DOHH2 (cell line): Measurements from ENCODE around the gene FILIP1.
"Not testable (repeated sequence)": the region's sequence is repeated elsewhere in the genome, so short reads cannot be mapped to it uniquely, and the experiment has no call there.

ENCODE experiments used
- CTCF ChIP-seq: fragments of 200-600 bp; sonication (generic); IDR thresholded peaks from one replicate; pipeline ENCODE4 v1.5.1; 2014; ENCODE audit warnings: antibody characterized with exemption, mild to moderate bottlenecking, low read depth, low read length; ENCODE audit not compliant: poor library complexity, severe bottlenecking
- EZH2phosphoT487 ChIP-seq: fragments of 200-600 bp; sonication (generic); IDR thresholded peaks from 2 replicates; pipeline ENCODE4 v1.6.1; 2017; ENCODE audit warnings: borderline replicate concordance, mild to moderate bottlenecking, antibody characterized with exemption, low read length, moderate library complexity, mixed read lengths

GRCh38 chr6:75441883-75442282, 51.7 kb downstream of the FILIP1 start:
- not testable (repeated sequence) for TF ChIP-seq CTCF, EZH2phosphoT487
